HEK293 (cell line): ENCODE measurements around the gene CALML3.

ENCODE experiments used
- CTCF ChIA-PET: fragments of 350-600 bp; formaldehyde crosslinking; extraction: SDS; loops from one replicate; lab custom pipeline; 2021; ENCODE audit warnings: antibody characterized with exemption; lab: Yijun Ruan, JAX
- POLR2A ChIA-PET: fragments of 300-600 bp; formaldehyde crosslinking; extraction: SDS; loops from one replicate; lab custom pipeline; 2020; ENCODE audit warnings: antibody characterized with exemption, inconsistent platforms; lab: Yijun Ruan, JAX
- H3K27ac ChIP-seq: fragments of 200-500 bp; sonication (Bioruptor generic); 2 replicates; pipeline ENCODE4 v1.5.1; 2014; ENCODE audit warnings: low read depth, low read length, control low read depth, inconsistent platforms; ENCODE audit errors: extremely low read depth
- H3K36me3 ChIP-seq, 2 experiments: fragments of 200-500 bp in 1 of 2; sonication (Bioruptor generic) in 1 of 2; 1 replicate in 1 of 2; 2 replicates in 1 of 2; pipeline ENCODE4 v1.5.1; 2014 to 2017; ENCODE audit warnings: inconsistent platforms in 2 of 2, low read length in 2 of 2; ENCODE audit not compliant: control insufficient read depth in 2 of 2, insufficient read depth in 1 of 2
- H3K4me1 ChIP-seq: fragments of 200-500 bp; sonication (Bioruptor generic); 2 replicates; pipeline ENCODE4 v1.5.1; 2014; ENCODE audit warnings: mild to moderate bottlenecking, low read length, inconsistent platforms; ENCODE audit not compliant: control insufficient read depth, insufficient read depth
- H3K4me3 ChIP-seq: 2 replicates; pipeline ENCODE4 v1.5.1; 2011; ENCODE audit warnings: low read depth, mild to moderate bottlenecking, control low read depth, low read length, moderate library complexity
- H3K9me3 ChIP-seq: fragments of 200-500 bp; sonication (Bioruptor generic); 2 replicates; pipeline ENCODE4 v1.5.1; 2014; ENCODE audit warnings: low read depth, low read length, inconsistent platforms; ENCODE audit not compliant: control insufficient read depth, insufficient read depth
- HIC1 ChIP-seq: fragments of 450-650 bp; formaldehyde crosslinking; IDR thresholded peaks from 2 replicates; pipeline ENCODE4 v1.5.1; 2016; ENCODE audit warnings: missing biosample characterization, missing genetic modification characterization
- KLF16 ChIP-seq: fragments of 450-650 bp; formaldehyde crosslinking; IDR thresholded peaks from 2 replicates; pipeline ENCODE4 v1.5.1; 2017; ENCODE audit warnings: missing biosample characterization, missing genetic modification characterization
- SP3 ChIP-seq: fragments of 450-650 bp; formaldehyde crosslinking; IDR thresholded peaks from 2 replicates; pipeline ENCODE4 v1.5.1; 2016; ENCODE audit warnings: missing biosample characterization, missing genetic modification characterization
- ZBTB20 ChIP-seq: fragments of 450-650 bp; formaldehyde crosslinking; IDR thresholded peaks from 2 replicates; pipeline ENCODE4 v1.5.1; 2016; ENCODE audit warnings: missing biosample characterization, missing genetic modification characterization
- ZBTB21 ChIP-seq: fragments of 450-650 bp; formaldehyde crosslinking; IDR thresholded peaks from 2 replicates; pipeline ENCODE4 v1.5.1; 2017; ENCODE audit warnings: missing biosample characterization, missing genetic modification characterization
- ZNF121 ChIP-seq: fragments of 450-650 bp; formaldehyde crosslinking; IDR thresholded peaks from 2 replicates; pipeline ENCODE4 v1.5.1; 2016; ENCODE audit warnings: missing biosample characterization, missing genetic modification characterization
- ZNF155 ChIP-seq: fragments of 450-650 bp; formaldehyde crosslinking; IDR thresholded peaks from 2 replicates; pipeline ENCODE4 v1.5.1; 2016; ENCODE audit warnings: missing biosample characterization, missing genetic modification characterization
- ZNF211 ChIP-seq: fragments of 450-650 bp; formaldehyde crosslinking; IDR thresholded peaks from 2 replicates; pipeline ENCODE4 v1.5.1; 2016; ENCODE audit warnings: low read depth, missing biosample characterization, missing genetic modification characterization
- ZNF214 ChIP-seq: fragments of 450-650 bp; formaldehyde crosslinking; IDR thresholded peaks from 2 replicates; pipeline ENCODE4 v1.5.1; 2017; ENCODE audit warnings: missing biosample characterization, mild to moderate bottlenecking, missing genetic modification characterization, borderline replicate concordance
- ZNF280C ChIP-seq: fragments of 450-650 bp; formaldehyde crosslinking; IDR thresholded peaks from 2 replicates; pipeline ENCODE4 v1.5.1; 2016; ENCODE audit warnings: missing biosample characterization, missing genetic modification characterization
- ZNF324 ChIP-seq: fragments of 450-650 bp; formaldehyde crosslinking; IDR thresholded peaks from 2 replicates; pipeline ENCODE4 v1.5.1; 2016; ENCODE audit warnings: missing biosample characterization, missing genetic modification characterization
- ZNF37A ChIP-seq: fragments of 450-650 bp; IDR thresholded peaks from 2 replicates; pipeline ENCODE4 v1.5.1; 2018; ENCODE audit warnings: missing biosample characterization, missing genetic modification characterization
- ZNF426 ChIP-seq: fragments of 450-650 bp; formaldehyde crosslinking; IDR thresholded peaks from 2 replicates; pipeline ENCODE4 v1.5.1; 2017; ENCODE audit warnings: missing biosample characterization, missing genetic modification characterization, mild to moderate bottlenecking, inconsistent platforms, moderate library complexity
- ZNF600 ChIP-seq: fragments of 450-650 bp; formaldehyde crosslinking; IDR thresholded peaks from 2 replicates; pipeline ENCODE4 v1.5.1; 2016; ENCODE audit warnings: missing biosample characterization, missing genetic modification characterization
- TF ChIP-seq, protein P1 (sequence below): fragments of 450-650 bp; formaldehyde crosslinking; IDR thresholded peaks from 2 replicates; pipeline ENCODE4 v1.5.1; 2016; ENCODE audit warnings: missing biosample characterization, missing genetic modification characterization
- TF ChIP-seq, protein P2 (sequence below): fragments of 450-650 bp; formaldehyde crosslinking; IDR thresholded peaks from 2 replicates; pipeline ENCODE4 v1.5.1; 2016; ENCODE audit warnings: missing biosample characterization, missing genetic modification characterization, borderline replicate concordance
- TF ChIP-seq, protein P3 (sequence below): fragments of 450-650 bp; formaldehyde crosslinking; IDR thresholded peaks from 2 replicates; pipeline ENCODE4 v1.5.1; 2016; ENCODE audit warnings: missing biosample characterization, missing genetic modification characterization, low read depth

Gene CALML3

GRCh38 chr10:5494611-5495010 lies 30.1 kb upstream of the CALML3 start:
- TF ChIP-seq ZNF426 (no peak), ZNF211 (tag by site-specific recombination) (no peak), ZNF600 (tag by site-specific recombination) (no peak), HIC1 (no peak), ZNF37A (tag by site-specific recombination) (no peak), ZNF155 (tag by site-specific recombination) (no peak), ZNF324 (tag by site-specific recombination) (no peak), ZNF121 (tag by site-specific recombination) (no peak), ZNF280C (tag by site-specific recombination) (no peak), KLF16 (tag by site-specific recombination) (no peak), SP3 (tag by site-specific recombination) (no peak), ZBTB20 (tag by site-specific recombination) (no peak), ZBTB21 (tag by site-specific recombination) (no peak), ZNF214 (tag by site-specific recombination) (no peak)
- TF ChIP-seq, protein P1, sequence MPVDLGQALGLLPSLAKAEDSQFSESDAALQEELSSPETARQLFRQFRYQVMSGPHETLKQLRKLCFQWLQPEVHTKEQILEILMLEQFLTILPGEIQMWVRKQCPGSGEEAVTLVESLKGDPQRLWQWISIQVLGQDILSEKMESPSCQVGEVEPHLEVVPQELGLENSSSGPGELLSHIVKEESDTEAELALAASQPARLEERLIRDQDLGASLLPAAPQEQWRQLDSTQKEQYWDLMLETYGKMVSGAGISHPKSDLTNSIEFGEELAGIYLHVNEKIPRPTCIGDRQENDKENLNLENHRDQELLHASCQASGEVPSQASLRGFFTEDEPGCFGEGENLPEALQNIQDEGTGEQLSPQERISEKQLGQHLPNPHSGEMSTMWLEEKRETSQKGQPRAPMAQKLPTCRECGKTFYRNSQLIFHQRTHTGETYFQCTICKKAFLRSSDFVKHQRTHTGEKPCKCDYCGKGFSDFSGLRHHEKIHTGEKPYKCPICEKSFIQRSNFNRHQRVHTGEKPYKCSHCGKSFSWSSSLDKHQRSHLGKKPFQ (tag by site-specific recombination): no peak
- TF ChIP-seq, protein P2, sequence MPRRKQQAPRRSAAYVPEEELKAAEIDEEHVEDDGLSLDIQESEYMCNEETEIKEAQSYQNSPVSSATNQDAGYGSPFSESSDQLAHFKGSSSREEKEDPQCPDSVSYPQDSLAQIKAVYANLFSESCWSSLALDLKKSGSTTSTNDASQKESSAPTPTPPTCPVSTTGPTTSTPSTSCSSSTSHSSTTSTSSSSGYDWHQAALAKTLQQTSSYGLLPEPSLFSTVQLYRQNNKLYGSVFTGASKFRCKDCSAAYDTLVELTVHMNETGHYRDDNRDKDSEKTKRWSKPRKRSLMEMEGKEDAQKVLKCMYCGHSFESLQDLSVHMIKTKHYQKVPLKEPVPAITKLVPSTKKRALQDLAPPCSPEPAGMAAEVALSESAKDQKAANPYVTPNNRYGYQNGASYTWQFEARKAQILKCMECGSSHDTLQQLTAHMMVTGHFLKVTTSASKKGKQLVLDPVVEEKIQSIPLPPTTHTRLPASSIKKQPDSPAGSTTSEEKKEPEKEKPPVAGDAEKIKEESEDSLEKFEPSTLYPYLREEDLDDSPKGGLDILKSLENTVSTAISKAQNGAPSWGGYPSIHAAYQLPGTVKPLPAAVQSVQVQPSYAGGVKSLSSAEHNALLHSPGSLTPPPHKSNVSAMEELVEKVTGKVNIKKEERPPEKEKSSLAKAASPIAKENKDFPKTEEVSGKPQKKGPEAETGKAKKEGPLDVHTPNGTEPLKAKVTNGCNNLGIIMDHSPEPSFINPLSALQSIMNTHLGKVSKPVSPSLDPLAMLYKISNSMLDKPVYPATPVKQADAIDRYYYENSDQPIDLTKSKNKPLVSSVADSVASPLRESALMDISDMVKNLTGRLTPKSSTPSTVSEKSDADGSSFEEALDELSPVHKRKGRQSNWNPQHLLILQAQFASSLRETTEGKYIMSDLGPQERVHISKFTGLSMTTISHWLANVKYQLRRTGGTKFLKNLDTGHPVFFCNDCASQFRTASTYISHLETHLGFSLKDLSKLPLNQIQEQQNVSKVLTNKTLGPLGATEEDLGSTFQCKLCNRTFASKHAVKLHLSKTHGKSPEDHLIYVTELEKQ: no peak
- TF ChIP-seq, protein P3, sequence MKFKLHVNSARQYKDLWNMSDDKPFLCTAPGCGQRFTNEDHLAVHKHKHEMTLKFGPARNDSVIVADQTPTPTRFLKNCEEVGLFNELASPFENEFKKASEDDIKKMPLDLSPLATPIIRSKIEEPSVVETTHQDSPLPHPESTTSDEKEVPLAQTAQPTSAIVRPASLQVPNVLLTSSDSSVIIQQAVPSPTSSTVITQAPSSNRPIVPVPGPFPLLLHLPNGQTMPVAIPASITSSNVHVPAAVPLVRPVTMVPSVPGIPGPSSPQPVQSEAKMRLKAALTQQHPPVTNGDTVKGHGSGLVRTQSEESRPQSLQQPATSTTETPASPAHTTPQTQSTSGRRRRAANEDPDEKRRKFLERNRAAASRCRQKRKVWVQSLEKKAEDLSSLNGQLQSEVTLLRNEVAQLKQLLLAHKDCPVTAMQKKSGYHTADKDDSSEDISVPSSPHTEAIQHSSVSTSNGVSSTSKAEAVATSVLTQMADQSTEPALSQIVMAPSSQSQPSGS (tag by site-specific recombination): no peak
- no peaks in the 10 kb centered on the region for H3K9me3 ChIP-seq

More at GRCh38 chr10:5494611-5495010, 30.1 kb upstream of the CALML3 start:
- H3K4me3 ChIP-seq: no peak overlapping the region
- ChIA-PET POLR2A (no interaction called here), CTCF (interaction anchor here (0.6 to 1.4 kb wide), 5 partner anchors 30 to 458 kb away, joined by 3 to 4 read pairs (median 3); no protein-coding TSS in a partner anchor)
- H3K27ac ChIP-seq: no peak overlapping the region
- no peaks in the 10 kb centered on the region for H3K4me1 ChIP-seq
- no peaks in the 10 kb centered on the region for H3K36me3 ChIP-seq
